GM12878 (cell line): ENCODE data around the gene LMTK3.

ENCODE experiments used
- CTCF ChIP-seq, 3 experiments: IDR thresholded peaks in 2 of 3; conservative IDR thresholded peaks in 1 of 3; 2 replicates each; pipeline ENCODE4 v1.5.1; 2011; ENCODE audit warnings: low read depth in 3 of 3, low read length in 3 of 3, mild to moderate bottlenecking in 3 of 3, control low read depth in 2 of 3, moderate library complexity in 2 of 3, inconsistent platforms in 1 of 3, mixed read lengths in 1 of 3; ENCODE audit not compliant: control insufficient read depth in 2 of 3, insufficient read depth in 1 of 3; ENCODE audit errors: extremely low read depth in 1 of 3
- EZH2 ChIP-seq: IDR thresholded peaks from 2 replicates; pipeline ENCODE4 v1.6.1; 2012; ENCODE audit warnings: low read depth, mild to moderate bottlenecking, control low read depth, inconsistent platforms, low read length, borderline replicate concordance; ENCODE audit not compliant: control insufficient read depth

DNA sequence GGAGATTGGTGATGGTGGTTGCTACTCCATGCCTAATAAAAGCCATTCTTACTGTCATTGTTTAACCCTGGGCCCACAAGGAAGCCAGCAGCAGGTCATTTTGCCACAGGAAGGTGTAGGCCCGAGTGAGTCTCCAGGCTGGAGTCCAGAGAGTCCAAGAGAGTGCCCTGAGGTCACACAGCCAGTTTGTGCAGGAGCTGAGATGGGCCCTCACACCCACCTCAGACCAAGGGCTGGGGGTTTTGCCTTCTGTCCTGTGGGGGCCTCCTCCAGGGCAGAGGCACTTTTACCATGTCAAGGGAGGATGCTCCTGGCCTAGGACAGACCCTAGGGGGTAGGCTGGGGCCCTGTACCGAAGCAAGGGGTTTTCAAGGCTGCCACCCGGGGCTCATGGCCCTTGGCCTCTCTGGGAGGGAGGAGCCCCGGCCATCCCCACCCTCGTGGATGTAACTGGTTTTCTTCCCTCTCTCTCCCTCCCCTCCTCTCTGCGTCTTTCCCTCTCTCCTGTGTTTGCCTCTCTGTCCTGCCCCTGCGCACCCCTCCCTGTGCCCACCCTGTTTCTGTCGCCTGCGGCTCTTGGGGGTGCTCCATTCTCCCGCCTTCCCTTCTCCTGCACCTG lies 34.5 kb downstream of the LMTK3 start:
- TF ChIP-seq CTCF (IDR thresholded peaks at IDR 0.05 in 2 of 3, conservative IDR thresholded peaks at IDR 0.05 in 1 of 3; ENCODE audit: control insufficient read depth in 2 of 3, extremely low read depth in 1 of 3, insufficient read depth in 1 of 3, low read depth in 3 of 3, low read length in 3 of 3) (no peak), EZH2 (no peak)
